ENCODE measurements around the gene AGPAT4.

Gene AGPAT4

GRCh38 chr6:161254464-161255253 lies 19.2 kb downstream of the AGPAT4 start:
- no peak for DNase-seq

DNA sequence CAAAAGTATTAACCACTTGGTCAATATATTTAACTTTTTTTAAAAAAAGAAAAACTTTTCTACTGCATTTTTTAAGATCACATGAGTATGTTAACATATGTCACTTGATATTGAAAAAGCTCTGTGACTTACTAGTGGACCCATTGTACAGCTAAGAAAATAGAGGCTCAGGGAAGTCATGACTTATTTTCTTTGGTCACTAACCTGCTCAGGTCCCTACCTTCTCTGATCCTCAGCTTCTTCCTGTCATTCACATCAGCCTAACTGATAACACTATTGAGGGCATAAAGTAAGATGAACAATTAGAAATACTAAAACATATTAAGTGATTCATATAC lies 19.8 kb downstream of the AGPAT4 start:
- no peak for DNase-seq

DNA sequence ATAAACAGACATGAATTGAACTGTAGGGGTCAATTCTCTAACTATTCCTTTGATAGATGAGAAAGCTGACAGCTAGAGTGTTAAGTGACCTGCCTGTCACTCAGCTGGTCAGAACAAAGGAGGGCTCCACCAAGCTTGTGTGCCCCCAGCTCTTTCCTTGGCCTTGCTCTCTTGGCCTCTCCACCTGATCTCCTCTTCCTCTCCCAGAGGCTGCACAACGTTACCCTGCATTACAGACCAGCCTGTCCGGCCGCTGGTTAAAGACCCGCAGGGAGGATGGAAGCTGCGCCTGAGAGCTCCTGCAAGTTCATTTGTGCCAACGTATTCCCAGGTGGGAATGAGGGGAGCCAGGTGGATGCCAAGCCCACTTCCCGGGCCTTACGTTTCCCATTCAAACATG lies 22.5 kb downstream of the AGPAT4 start:
- no peak for DNase-seq

DNA sequence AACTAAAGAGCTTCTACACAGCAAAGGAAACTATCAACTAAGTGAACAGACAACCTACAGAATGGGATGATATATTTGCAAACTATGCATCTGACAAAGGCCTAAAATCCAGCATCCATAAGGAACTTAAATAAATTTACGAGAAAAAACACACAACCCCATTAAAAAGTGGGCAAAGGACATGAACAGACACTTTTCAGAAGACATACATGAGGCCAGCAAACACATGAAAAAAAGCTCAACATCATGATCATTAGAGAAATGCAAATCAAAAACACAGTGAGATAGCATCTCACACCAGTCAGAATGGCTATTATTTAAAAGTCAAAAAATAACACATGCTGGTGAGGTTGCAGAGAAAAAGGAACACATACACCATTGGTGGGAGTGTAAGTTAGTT lies 24.5 kb downstream of the AGPAT4 start:
- DNase-seq: no peak

DNA sequence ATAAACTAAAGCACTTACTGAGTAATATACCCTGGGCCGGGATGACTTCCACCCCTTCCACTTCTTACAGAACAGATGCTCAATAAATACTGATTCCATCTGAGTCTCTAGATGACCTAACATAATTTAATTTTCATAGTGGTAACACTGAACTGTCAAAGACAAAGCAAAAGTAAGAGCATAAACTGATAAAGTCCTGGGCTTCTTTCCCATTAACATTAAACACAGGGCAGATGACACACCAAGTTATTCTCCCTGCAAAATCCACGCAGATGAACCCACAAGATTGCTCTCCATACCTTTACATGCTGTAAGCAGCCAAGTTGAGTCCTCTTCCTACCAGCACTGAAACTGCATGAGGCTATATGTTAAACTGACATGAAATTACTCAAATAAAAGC lies 27.1 kb downstream of the AGPAT4 start:
- no peak for DNase-seq

DNA sequence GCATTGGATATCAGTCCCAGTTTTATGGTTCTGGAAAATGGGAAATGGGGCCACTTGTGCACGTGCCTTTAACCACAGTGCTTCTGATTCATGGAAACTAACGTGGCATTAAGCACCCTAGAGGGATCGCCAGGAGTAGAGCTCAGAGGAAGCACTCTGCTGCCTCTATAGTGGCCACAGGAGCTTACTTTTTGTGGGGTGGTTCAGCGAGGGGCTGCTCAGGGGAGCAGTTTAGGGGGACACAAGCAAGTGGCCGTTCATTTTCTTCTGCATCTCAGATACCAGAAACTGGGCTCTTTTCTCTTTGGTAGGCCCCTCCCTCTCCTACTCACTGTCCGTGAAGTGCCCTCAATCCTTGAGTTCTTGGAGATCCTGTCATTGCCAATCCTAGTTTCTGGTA lies 28.5 kb downstream of the AGPAT4 start:
- no peak for DNase-seq

DNA sequence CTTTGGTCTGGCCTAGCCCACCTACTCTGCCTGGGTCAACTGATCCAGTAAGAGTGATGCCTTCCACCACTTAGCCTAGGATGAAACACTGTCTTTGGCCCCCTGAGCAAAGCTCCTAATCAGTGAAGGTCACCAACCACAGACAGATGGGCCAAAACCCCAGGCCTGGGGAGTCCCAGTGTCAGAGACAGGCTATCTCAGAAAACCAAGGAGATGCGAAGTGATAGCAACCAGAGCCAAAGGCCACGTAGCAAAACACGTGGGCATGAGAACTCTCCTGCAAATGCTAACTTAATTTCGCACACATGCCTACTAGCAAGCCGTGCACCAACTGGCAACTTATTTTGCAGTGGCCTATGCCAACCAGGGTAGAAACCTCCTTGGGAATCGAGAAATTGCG lies 29.1 kb downstream of the AGPAT4 start:
- no peak for DNase-seq

DNA sequence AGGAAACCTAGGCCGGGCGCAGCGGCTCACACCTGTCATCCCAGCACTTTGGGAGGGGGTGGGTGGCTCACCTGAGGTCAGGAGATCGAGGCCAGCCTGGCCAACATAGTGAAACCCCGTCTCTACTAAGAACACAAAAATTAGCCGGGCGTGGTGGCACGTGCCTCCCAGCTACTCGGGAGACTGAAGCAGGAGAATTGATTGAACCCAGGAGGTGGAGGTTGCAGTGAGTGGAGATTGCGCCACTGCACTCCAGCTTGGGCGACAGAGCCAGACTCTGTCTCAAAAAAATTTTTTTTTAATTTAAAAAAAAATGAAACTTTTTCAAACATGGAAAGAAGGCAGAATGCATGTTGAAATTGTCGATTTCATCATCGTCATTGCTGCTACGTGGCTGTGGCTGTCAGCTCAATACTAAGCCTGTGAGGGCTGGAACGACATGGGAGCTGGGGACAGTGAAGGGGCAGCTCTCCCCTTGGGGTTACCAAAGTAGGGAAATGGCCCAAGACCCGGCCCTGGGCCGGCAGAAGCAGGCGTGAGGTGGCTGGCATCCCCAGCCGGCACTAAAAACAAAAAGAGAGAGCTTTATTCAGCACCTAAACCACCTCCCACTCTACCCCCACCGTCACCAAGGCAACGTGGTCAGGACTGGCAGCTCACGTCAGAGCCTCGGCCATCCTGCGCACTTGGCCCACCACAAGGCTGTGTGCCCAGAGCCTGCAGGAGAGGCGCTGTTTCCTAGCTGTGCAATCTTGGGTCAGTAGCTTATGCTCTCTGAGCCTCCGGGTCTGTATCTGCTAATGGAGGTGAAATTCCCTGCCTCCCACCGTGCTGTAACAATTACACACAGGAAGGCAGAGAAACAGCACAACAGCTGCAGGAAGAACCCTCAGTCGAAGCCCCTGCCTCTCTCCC lies 30.8 kb downstream of the AGPAT4 start:
- DNase-seq: no peak

DNA sequence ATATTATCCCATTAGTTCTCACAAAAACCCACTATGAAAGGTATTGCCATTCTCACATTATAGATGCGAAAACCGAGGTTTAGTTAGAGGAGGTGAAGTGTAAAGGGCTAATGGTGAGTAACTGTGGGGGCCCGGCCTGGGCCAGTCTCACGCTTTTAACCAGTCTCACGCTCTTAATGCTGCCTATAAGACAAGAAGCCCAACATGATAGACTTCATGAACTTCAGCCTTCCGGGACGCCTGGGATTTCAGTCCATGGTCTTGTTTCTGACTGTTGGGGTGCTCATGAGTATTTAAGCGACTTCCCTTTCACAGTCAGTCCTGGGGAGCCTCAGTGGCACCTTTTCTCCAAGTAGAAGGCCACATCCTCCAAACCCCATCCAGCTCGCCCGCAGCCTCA lies 31.7 kb downstream of the AGPAT4 start:
- no peak for DNase-seq

DNA sequence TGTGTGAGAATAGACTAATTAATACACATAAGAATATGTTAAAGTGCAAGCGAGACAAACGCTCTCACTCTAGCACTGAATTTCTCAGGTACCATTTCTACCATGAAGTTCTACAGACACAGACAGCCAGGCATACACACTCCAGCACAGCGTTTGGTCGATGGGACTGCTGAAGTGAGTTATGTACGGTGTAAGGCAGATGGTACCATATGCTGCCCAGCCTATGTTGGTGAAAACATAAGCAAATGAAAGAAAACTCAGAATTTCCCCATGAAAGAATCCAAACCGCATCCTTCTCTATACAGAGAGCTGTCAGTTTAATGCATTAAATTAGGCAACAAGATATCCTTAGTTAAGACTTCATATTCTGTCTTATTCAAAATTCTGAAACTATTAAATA lies 34.9 kb downstream of the AGPAT4 start:
- no peak for DNase-seq

GRCh38 chr6:161238500-161238899 lies 35.4 kb downstream of the AGPAT4 start:
- DNase-seq: no peak

GRCh38 chr6:161238081-161238480 lies 35.8 kb downstream of the AGPAT4 start:
- DNase-seq: no peak

DNA sequence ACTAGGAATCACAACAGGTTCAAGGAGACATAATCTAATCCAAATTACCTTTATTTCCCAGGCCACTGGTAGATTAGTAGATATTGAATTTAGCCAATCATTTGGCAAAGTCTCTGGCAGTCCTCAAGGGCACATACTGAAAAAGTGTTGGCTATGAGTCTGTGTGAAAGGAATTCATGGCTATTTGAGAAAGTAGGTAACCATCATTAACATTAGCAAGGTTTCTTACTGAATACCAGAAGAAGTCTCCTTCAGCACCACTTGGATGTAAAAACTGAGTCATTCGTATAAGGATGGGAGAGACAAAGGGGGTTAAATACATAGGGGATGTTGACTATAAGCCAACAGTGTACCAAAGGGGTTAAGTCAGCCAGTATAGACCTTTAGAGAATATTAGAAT lies 36.7 kb downstream of the AGPAT4 start:
- DNase-seq: no peak

DNA sequence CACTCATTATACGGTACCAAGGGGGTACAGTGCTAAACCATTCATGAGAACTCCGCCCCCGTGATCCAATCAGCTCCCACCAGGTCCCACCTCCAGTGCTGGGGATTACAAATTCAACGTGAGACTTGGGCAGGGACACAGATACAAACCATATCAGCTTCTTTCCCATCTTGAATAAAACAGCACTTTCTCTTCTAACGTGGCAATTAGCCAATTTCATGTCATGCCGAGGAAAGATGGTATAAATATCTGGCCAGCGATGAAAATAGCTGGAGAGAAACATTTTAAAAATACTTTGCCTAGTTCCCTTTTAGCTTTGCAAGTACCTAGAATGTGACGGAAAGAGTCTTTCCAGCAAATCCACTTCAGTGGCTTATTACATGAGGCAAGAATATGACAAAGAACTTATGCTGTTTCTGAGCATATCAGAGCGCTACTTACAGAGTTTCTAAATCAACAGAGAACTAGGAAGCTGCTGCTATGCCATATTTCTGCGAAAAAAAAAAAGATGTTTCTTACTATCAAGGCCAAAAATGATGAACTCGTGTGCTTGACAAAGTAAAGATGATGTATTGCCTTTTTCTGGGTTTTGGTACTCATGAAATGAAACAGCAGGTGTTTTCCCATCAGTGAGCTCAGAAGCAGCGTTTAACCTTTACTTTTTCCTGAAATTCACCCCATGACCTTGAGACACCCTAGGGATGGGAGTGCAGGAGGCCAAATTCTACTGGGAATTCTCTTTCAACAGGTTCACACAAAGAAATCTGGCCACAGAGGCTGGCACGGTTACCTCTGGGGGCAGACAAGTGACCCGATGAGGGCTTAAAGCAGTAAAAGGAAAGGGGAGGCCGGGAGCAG lies 37.9 kb downstream of the AGPAT4 start:
- DNase-seq: no peak

DNA sequence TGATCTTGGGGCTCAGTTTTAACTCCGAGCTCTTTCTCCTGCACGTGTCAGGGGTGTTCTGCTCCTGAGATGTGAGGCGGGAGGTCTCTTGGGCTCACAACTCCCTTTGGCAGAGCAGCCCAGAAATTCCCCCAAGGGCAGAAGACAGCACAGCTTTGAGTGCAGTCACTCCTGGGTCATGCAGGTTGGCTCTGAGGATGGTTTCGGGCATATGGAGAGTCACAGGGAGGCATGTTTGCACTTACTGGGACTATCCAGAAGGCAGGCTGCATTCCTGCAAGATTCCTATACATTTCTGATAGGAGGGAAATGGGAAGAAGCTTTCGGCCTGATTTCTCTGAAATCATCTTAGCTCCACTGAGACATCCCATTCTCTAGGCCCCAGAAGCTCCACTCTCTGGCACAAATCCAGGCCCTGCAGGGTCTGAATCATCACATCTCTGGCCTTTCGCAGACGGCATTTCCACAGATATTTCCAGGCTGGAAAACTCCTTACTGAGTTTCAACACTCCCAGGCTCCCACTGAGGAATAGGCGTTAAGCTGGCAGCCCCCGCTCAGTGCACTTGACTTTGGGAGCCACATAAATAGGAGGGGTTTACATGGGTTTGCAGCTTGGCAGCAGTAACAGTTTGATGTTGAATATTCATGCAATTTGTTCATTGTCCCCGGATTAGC lies 39.7 kb downstream of the AGPAT4 start:
- no peak for DNase-seq

DNA sequence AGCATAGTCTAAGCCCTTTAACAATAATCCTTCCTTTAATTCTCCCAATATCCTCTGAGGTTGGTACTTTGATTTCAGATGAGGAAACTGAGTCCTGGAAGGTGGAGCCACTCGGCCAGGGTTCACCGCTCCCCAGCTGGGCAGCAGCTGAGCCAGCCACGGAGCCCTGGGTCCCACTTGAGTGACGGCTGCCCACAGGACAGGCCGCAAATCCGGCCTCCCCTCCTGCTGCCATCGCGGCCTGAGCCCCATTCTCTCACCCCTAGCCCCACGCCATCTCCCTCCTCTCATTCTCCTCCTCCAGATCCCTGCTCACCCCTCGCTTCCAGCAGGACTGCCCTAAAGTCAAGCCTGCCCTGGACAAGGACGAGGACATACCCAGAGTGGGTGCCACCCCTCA lies 41.4 kb downstream of the AGPAT4 start:
- no peak for DNase-seq

- DNase-seq: no peak
Measured at GRCh38 chr6:161232010-161232409, 41.9 kb downstream of the AGPAT4 start.

DNA sequence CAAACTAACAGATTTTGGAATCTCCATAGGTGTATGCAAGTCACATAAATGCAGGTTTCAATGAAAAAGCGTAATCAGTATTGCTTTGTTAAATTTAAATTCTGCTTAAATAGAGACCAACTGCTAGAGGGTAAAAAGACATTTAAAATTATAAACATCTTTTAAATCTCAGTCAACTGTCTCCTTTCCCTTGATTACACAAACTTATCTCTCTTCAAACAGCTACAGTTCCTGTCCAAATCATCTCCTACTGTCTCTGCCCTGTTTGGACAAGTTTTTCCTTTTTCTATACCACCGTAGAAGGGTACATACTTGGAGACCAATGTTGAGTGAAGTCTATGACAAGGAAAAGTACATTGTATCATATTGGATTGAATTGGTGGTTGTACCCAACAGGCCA lies 43.5 kb downstream of the AGPAT4 start:
- DNase-seq: no peak

DNA sequence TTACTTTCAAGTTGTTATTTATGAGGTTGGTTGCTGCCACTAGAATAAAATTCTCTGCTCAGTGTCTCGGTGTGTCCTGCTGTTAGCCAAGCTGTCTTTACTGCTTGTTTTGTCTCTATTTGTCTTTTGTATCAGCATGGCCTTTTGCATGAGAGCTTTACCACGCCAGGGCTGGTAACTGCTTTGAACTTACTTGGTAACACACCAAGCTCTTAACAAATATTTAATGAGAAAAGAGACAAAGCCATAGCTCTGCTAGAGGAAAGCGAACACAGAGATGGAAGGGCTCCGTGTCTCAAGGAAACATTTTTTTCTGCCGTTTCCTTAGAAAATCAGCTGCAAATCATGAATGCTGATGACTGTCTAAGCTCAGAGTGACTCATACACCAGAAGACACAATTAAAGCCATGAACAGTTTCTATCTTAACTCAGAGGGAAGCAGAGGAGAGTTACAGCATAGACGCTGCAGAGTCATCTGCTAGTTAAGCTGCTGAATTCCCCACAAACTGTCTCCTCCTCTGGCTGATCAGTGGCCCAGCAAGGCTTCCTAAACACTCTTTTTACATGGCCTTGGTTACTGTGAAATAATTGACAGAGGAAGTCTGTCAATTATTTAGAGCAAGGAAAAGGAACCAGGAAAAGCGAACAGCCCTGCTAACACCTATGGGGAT lies 44.8 kb downstream of the AGPAT4 start:
- no peak for DNase-seq

- no peak for DNase-seq
Measured at GRCh38 chr6:161228096-161228495, 45.8 kb downstream of the AGPAT4 start.

DNA sequence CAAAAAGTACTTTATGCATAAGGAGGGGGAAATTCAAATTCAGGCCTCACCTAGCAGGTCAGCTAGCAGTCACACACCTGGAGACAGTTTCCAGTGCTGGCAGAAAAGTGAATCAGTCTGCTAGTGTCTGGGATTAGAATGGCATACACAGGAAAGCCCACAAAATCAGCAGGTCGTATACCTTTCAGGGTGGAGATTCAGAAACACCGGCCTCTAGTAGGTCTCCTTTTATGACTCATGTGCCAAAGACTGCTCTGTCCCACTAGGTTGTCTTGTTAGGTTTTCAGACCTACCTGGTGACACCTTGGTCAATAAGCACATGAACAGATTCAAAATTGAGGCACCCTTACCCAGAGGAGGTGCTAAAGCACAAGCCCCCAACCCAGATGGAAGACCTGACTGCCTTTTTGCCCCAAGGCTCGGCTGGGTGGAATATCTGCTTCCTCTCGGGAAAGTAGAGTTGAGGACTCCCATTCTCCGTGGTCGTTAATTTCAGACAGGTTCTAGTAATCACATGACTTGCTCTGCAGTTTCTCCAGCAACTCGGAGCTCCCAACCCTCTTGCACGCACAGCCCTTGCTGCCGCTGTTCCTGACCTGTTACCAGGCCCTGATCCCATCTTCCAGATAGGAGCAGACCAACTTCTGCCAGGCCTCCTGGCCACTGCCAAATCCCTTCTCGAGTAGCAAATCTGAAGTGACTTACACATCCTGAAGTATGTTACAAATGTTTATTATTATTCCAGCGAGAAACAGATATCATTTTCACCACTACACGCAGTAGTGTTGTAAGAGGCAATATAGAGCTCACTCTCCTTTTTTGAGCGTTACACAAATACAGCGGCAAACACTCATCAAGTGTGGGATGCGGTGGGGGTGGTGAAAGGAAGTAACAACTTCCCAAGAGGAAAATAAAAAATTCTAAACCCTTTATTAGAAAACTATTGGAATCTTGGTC lies 46.6 kb downstream of the AGPAT4 start:
- DNase-seq: no peak
